Transverse colon (tissue), 4 donors: Measurements from ENCODE around the gene MAN1A2. TPM values are rescaled to one million over a fixed set of nuclear protein-coding genes. Genes with fewer than 3 reads are reported as not detected.

ENCODE experiments used
- DNase-seq: peaks from one replicate; pipeline ENCODE4 v3.0.0-alpha.2; 2019
- H3K27ac ChIP-seq, 4 donors: fragments of 200-600 bp; sonication (generic); 2 replicates each; pipeline ENCODE4 v1.5.1; 2016 to 2018; ENCODE audit warnings: inconsistent platforms in 4 of 4
- H3K27me3 ChIP-seq: fragments of 200-600 bp; sonication (generic); 2 replicates; pipeline ENCODE4 v1.5.1; 2017; ENCODE audit warnings: inconsistent platforms
- H3K36me3 ChIP-seq, 4 donors: fragments of 200-600 bp; sonication (generic); 2 replicates each; pipeline ENCODE4 v1.5.1; 2017 to 2019; ENCODE audit warnings: inconsistent platforms in 4 of 4
- H3K4me1 ChIP-seq, 4 donors: fragments of 200-600 bp; sonication (generic); 2 replicates each; pipeline ENCODE4 v1.5.1; 2017 to 2020; ENCODE audit warnings: inconsistent platforms in 4 of 4
- H3K4me3 ChIP-seq, 4 donors: fragments of 200-600 bp; sonication (generic); 1 replicate in 1 of 4; 2 replicates in 3 of 4; pipeline versions ENCODE4 v1.5.1 to v1.6.1; 2017 to 2019; ENCODE audit warnings: inconsistent platforms in 4 of 4
- H3K9me3 ChIP-seq, 2 donors: fragments of 200-600 bp; sonication (generic); 2 replicates each; pipeline ENCODE4 v1.5.1; 2017 to 2019; ENCODE audit warnings: inconsistent platforms in 2 of 2
- EP300 ChIP-seq: sonication (generic); formaldehyde crosslinking; IDR thresholded peaks from one replicate; pipeline ENCODE4 v1.6.1; 2017; ENCODE audit warnings: antibody characterized with exemption, low read depth
- POLR2A ChIP-seq: fragments of 450-650 bp; IDR thresholded peaks from one replicate; pipeline ENCODE4 v1.6.1; 2016; ENCODE audit warnings: antibody characterized with exemption, mild to moderate bottlenecking, moderate library complexity
- POLR2AphosphoS5 ChIP-seq, 3 donors: sonication (generic); formaldehyde crosslinking; IDR thresholded peaks; one replicate each; pipeline ENCODE4 v1.6.1; 2016; ENCODE audit warnings: antibody characterized with exemption in 3 of 3
- WGBS, 2 donors: methylation state at CpG; one replicate each; pipeline ENCODE4 v1.1.5; 2018; ENCODE audit warnings: low coverage in 1 of 2; 5-methylcytosine and 5-hydroxymethylcytosine counted together
- in situ Hi-C, 4 donors: fragments of 200-750 bp; cut with MboI; loops; one replicate each; pipeline versions ENCODE4 v1.15.0 to v1.15.1; 2017; ENCODE audit warnings: low sequenced_read_pairs in 3 of 4, low pct_ligation_motif_present in 1 of 4, low pct_unique_long_range_greater_than_20kb in 1 of 4
- intact Hi-C: fragments of 100-400 bp; cut with DNase I; formaldehyde crosslinking; loops from one replicate; pipeline ENCODE4 v1.15.1; 2023; ENCODE audit warnings: low total_unique reads
- total RNA-seq, 4 donors: library from RNA; depleted of rRNA; stranded (reverse); fragments of >200 nt; gene quantifications; one replicate each; pipeline ENCODE4 v1.1.0, GENCODE V29; 2016
- TF ChIP-seq, protein P1 (sequence below), 5 experiments: fragments of 200-600 bp in 3 of 5; fragments of 450-650 bp in 2 of 5; sonication (generic) in 3 of 5; IDR thresholded peaks; 1 replicate in 2 of 5; 2 replicates in 3 of 5; pipeline ENCODE4 v1.5.1; 2016 to 2017; ENCODE audit warnings: antibody characterized with exemption in 5 of 5, inconsistent platforms in 3 of 5, mild to moderate bottlenecking in 2 of 5, moderate library complexity in 1 of 5

The MAN1A2 gene
- total RNA-seq, 4 donors from 2014 or later: 9.0 to 38.6 (median 21.6) TPM

DNA sequence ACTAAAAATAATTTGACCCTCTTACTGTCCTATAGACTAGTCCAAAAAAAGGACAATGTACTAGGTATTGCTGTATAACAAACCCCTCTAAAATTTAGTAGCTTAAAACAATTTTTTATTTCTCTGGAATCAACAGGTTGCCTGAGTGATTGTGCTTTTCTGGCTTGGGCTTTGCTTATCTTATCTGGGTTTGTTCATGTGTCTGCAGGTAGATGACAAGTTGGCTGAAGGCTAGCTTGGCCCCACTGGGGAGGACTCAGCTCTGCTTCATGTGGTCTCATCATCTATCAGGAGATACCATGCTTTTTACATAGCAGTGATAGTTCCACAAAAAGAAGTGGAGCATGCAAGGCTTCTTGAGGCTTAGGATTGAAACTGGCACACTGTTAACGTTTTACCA is 114.2 kb downstream of the MAN1A2 start:
- in situ Hi-C loops: no loop called here
- no peak for DNase-seq
- H3K27ac ChIP-seq: no peak overlapping the region
- H3K27me3 ChIP-seq: no peaks in the 10 kb centered on the region
- 78 to 96% methylated on average over 1 of the region's 1 CpG for WGBS, 2 donors
- H3K4me3 ChIP-seq: no peak overlapping the region
- intact Hi-C loops: no loop called here
- no peaks in the 10 kb centered on the region for H3K4me1 ChIP-seq
- peaks cover 0 to 6% of the 10 kb centered on the region in 2 donors for H3K9me3 ChIP-seq
- TF ChIP-seq, protein P1, sequence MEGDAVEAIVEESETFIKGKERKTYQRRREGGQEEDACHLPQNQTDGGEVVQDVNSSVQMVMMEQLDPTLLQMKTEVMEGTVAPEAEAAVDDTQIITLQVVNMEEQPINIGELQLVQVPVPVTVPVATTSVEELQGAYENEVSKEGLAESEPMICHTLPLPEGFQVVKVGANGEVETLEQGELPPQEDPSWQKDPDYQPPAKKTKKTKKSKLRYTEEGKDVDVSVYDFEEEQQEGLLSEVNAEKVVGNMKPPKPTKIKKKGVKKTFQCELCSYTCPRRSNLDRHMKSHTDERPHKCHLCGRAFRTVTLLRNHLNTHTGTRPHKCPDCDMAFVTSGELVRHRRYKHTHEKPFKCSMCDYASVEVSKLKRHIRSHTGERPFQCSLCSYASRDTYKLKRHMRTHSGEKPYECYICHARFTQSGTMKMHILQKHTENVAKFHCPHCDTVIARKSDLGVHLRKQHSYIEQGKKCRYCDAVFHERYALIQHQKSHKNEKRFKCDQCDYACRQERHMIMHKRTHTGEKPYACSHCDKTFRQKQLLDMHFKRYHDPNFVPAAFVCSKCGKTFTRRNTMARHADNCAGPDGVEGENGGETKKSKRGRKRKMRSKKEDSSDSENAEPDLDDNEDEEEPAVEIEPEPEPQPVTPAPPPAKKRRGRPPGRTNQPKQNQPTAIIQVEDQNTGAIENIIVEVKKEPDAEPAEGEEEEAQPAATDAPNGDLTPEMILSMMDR (IDR thresholded peaks at IDR 0.05): no peak
- TF ChIP-seq EP300 (no peak), POLR2AphosphoS5 (IDR thresholded peaks at IDR 0.05) (no peak), POLR2A (no peak)
- H3K36me3 ChIP-seq: peaks cover 0 to 11% (median 0%) of the 10 kb centered on the region in 4 donors

DNA sequence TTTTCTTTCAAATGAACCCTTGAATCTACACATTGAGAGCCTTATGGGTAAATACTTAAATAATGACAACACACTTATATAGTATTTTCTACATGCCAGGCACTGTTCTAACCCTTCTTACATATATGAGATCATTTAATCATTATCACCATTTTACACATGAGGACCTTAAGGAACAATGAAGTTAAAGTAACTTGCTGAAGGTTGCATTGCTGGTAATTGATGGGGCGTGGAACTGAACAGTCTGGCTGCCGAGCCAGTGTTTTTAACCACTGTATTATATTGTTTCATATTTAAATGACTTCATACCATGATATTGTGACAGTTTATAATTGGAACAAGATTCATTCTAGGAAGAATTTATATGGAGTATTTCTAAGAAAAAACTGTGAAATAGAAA is 126.7 kb downstream of the MAN1A2 start:
- intact Hi-C loops (no loop called here), in situ Hi-C loops (no loop called here)
- 78 to 89% methylated on average over 2 of the region's 2 CpGs for WGBS, 2 donors
- no peak overlapping the region for H3K4me3 ChIP-seq
- H3K4me1 ChIP-seq: no peaks in the 10 kb centered on the region
- no peaks in the 10 kb centered on the region for H3K9me3 ChIP-seq
- no peak overlapping the region for H3K27ac ChIP-seq
- TF ChIP-seq EP300: no peak
- no peaks in the 10 kb centered on the region for H3K27me3 ChIP-seq
- DNase-seq: no peak
- H3K36me3 ChIP-seq: no peaks in the 10 kb centered on the region

DNA sequence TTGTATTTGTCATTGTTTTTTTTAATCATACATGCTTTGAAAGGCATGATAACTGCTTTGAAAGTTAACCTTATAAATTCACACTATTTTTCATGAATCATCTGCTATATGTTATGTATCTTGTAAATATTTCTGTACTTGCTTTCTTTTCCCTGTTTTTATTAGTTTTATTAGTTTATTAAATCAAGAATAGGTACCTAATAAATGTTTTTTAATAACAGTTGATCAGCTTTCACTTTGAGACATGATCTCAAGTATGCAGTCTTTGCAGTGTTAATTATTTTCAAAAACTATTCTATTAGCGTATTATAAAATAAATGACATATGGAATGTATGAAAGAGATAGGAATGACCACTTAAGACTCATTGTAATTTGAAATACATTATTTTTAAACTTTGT is 127.8 kb downstream of the MAN1A2 start:
- H3K27me3 ChIP-seq: no peaks in the 10 kb centered on the region
- H3K27ac ChIP-seq: no peak overlapping the region
- 92 to 100% methylated on average over 1 of the region's 1 CpG for WGBS, 2 donors
- in situ Hi-C loops: no loop called here
- H3K36me3 ChIP-seq: no peaks in the 10 kb centered on the region
- intact Hi-C loops: no loop called here
- no peak for TF ChIP-seq POLR2AphosphoS5 (IDR thresholded peaks at IDR 0.05)
- TF ChIP-seq, protein P1 (IDR thresholded peaks at IDR 0.05): no peak
- no peak for TF ChIP-seq EP300
- no peak for TF ChIP-seq POLR2A
- DNase-seq: no peak
- H3K4me1 ChIP-seq: no peaks in the 10 kb centered on the region
- no peaks in the 10 kb centered on the region for H3K9me3 ChIP-seq
- H3K4me3 ChIP-seq: no peak overlapping the region

DNA sequence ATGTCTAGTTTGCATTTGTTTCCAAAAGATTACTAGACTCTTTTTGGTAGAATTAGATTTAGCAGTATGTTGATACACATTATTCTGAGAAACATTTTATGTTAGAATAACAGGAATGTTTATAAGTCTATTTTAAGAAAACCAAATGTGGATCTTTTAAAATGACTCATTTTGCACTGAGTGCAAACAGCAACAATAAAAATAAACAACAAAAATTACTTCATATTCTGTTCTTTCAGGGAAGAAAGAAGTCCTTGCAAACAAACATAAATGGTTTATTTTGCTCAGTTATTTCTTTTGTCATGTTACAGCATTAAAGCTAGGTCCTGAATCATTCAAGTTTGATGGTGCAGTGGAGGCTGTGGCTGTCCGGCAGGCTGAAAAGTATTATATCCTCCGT is 131.8 kb downstream of the MAN1A2 start:
- Histone ChIP-seq H3K36me3 (no peaks in the 10 kb centered on the region), H3K9me3 (no peaks in the 10 kb centered on the region), H3K4me3 (no peak overlapping the region), H3K27ac (no peak overlapping the region), H3K4me1 (no peaks in the 10 kb centered on the region), H3K27me3 (no peaks in the 10 kb centered on the region)
- DNase-seq: no peak
- intact Hi-C loops (no loop called here), in situ Hi-C loops (no loop called here)
- WGBS, 2 donors: 85 to 100% methylated on average over 2 of the region's 2 CpGs
- TF ChIP-seq POLR2AphosphoS5 (IDR thresholded peaks at IDR 0.05): no peak
- TF ChIP-seq, protein P1 (IDR thresholded peaks at IDR 0.05): no peak
- TF ChIP-seq EP300: no peak
- no peak for TF ChIP-seq POLR2A

DNA sequence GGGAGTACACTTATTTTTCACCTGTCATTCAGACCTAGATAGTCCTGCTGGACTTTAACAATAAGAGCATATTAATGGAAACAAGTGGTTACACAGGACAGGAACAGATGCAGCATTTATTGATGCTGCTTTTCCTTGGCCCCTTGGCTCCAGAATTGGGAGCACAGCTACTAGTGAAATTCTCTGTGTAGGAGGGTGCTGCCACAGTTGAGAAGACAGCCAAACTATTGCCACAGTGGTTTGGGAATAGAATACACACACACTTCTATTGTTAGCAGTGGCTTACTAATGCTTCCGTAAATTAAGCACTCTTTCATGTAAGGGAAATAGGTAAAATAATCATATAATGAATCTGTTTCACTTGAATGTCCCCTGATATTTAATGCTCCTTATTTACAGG is 133.3 kb downstream of the MAN1A2 start:
- Histone ChIP-seq H3K4me3 (no peak overlapping the region), H3K27ac (no peak overlapping the region), H3K4me1 (no peaks in the 10 kb centered on the region), H3K9me3 (no peaks in the 10 kb centered on the region), H3K27me3 (no peaks in the 10 kb centered on the region), H3K36me3 (no peaks in the 10 kb centered on the region)
- 97 to 100% methylated on average over 1 of the region's 1 CpG for WGBS, 2 donors
- DNase-seq: no peak
- TF ChIP-seq POLR2AphosphoS5 (IDR thresholded peaks at IDR 0.05) (no peak), EP300 (no peak)
- TF ChIP-seq, protein P1 (IDR thresholded peaks at IDR 0.05): no peak
- in situ Hi-C loops (loop anchor here in 2 of 4 donors (25.0 kb wide), 1 partner anchor 387 kb away; no protein-coding TSS in a partner anchor), intact Hi-C loops (no loop called here)
